Endodermal cell (in vitro differentiated cells): ENCODE measurements around the gene GINS1. TPM values are rescaled to one million over a fixed set of nuclear protein-coding genes. Genes with fewer than 3 reads are reported as not detected.

Source experiments
- DNase-seq: peaks from one replicate; pipeline ENCODE4 v3.0.0-alpha.2; 2017
- H3K27ac ChIP-seq: 2 replicates; pipeline ENCODE4 v1.5.1; 2013; ENCODE audit warnings: mild to moderate bottlenecking, low read depth, low read length, moderate library complexity
- H3K27me3 ChIP-seq: 2 replicates; pipeline ENCODE4 v1.6.1; 2013; ENCODE audit warnings: mild to moderate bottlenecking, low read length, moderate library complexity; ENCODE audit not compliant: insufficient read depth, control insufficient read depth, poor library complexity, severe bottlenecking
- H3K36me3 ChIP-seq: 2 replicates; pipeline ENCODE4 v1.7.0; 2013; ENCODE audit warnings: mild to moderate bottlenecking, low read length, moderate library complexity; ENCODE audit not compliant: control insufficient read depth, insufficient read depth
- H3K4me1 ChIP-seq: one replicate; pipeline ENCODE4 v1.7.0; 2013; ENCODE audit warnings: low read length; ENCODE audit not compliant: control insufficient read depth, insufficient read depth
- H3K4me3 ChIP-seq: 2 replicates; pipeline ENCODE4 v1.5.1; 2013; ENCODE audit warnings: mild to moderate bottlenecking, low read length, moderate library complexity
- H3K9ac ChIP-seq: 2 replicates; pipeline ENCODE4 v1.6.1; 2013; ENCODE audit warnings: mild to moderate bottlenecking, low read length, moderate library complexity; ENCODE audit not compliant: poor library complexity, severe bottlenecking; ENCODE audit errors: extremely low read depth
- H3K9me3 ChIP-seq: 2 replicates; pipeline ENCODE4 v1.6.1; 2013; ENCODE audit warnings: mild to moderate bottlenecking, low read length, moderate library complexity; ENCODE audit not compliant: control insufficient read depth
- H3K27ac Mint-ChIP-seq: 2 replicates; pipeline ENCODE4 v1.8.0; 2020; ENCODE audit warnings: mixed read lengths
- H3K27me3 Mint-ChIP-seq: 2 replicates; pipeline ENCODE4 v1.8.0; 2021; ENCODE audit warnings: mild to moderate bottlenecking, mixed read lengths; ENCODE audit not compliant: insufficient read depth
- H3K36me3 Mint-ChIP-seq: 2 replicates; pipeline ENCODE4 v1.8.0; 2020; ENCODE audit warnings: low read depth, mixed read lengths
- H3K4me1 Mint-ChIP-seq: 2 replicates; pipeline ENCODE4 v1.8.0; 2020; ENCODE audit warnings: mixed read lengths
- H3K4me3 Mint-ChIP-seq: 2 replicates; pipeline ENCODE4 v1.8.0; 2020; ENCODE audit warnings: mild to moderate bottlenecking, moderate library complexity, mixed read lengths
- H3K9me3 Mint-ChIP-seq: 2 replicates; pipeline ENCODE4 v1.8.0; 2020; ENCODE audit warnings: mild to moderate bottlenecking, mixed read lengths
- CTCF ChIP-seq: fragments of 200-600 bp; sonication (generic); conservative IDR thresholded peaks from 2 replicates; pipeline ENCODE4 v1.5.0; 2021; ENCODE audit warnings: antibody characterized with exemption, mild to moderate bottlenecking
- WGBS, 2 experiments: methylation state at CpG; one replicate each; pipeline versions ENCODE4 v1.1.5 to v1.1.7; 2013; ENCODE audit warnings: missing lambda C conversion rate in 2 of 2, mixed read lengths in 1 of 2; ENCODE audit not compliant: insufficient coverage in 1 of 2, insufficient read length in 1 of 2; 5-methylcytosine and 5-hydroxymethylcytosine counted together
- total RNA-seq, 2 donors: library from RNA; stranded (reverse); fragmentation: NEBNext Ultra II Directional in 1 of 2; extraction: Animal tissue kit (Norgen Biotek cat#: 25700) in 1 of 2; gene quantifications; 2 replicates in 1 of 2; 3 replicates in 1 of 2; pipeline ENCODE4 v1.2.1, GENCODE V29; 2021

Gene GINS1
- total RNA-seq, 2 donors from 2014 or later: 40.2 to 48.6 TPM

GRCh38 chr20:25477014-25477882 lies 69.8 kb downstream of the GINS1 start:
- Histone ChIP-seq H3K9me3 (no peaks in the 10 kb centered on the region), H3K4me3 (no peak overlapping the region), H3K27me3 (no peaks in the 10 kb centered on the region), H3K9ac (no peak overlapping the region), H3K4me1 (no peaks in the 10 kb centered on the region), H3K36me3 (peaks cover 79% of the 10 kb centered on the region), H3K27ac (no peak overlapping the region)
- no peak for DNase-seq
- Mint-ChIP-seq H3K27me3 (no peaks in the 10 kb centered on the region), H3K4me1 (no peaks in the 10 kb centered on the region), H3K27ac (no peak overlapping the region), H3K9me3 (no peaks in the 10 kb centered on the region), H3K36me3 (peaks cover 71% of the 10 kb centered on the region), H3K4me3 (no peak overlapping the region)
- TF ChIP-seq CTCF: no peak
- WGBS, 2 experiments: 95 to 98% methylated on average over 20 to 28 of the region's 28 CpGs

- Histone ChIP-seq H3K9me3 (no peaks in the 10 kb centered on the region), H3K9ac (no peak overlapping the region), H3K4me1 (no peaks in the 10 kb centered on the region), H3K4me3 (no peak overlapping the region), H3K27ac (no peak overlapping the region), H3K27me3 (no peaks in the 10 kb centered on the region), H3K36me3 (peaks cover 72% of the 10 kb centered on the region)
- H3K9me3 Mint-ChIP-seq: no peaks in the 10 kb centered on the region
- no peaks in the 10 kb centered on the region for H3K4me1 Mint-ChIP-seq
- peak overlapping the region; percentile 15 for H3K27ac Mint-ChIP-seq
- H3K27me3 Mint-ChIP-seq: no peaks in the 10 kb centered on the region
- 93 to 94% methylated on average over 23 to 24 of the region's 24 CpGs for WGBS, 2 experiments
- no peak for TF ChIP-seq CTCF
- no peak for DNase-seq
- peaks cover 71% of the 10 kb centered on the region for H3K36me3 Mint-ChIP-seq
- no peak overlapping the region for H3K4me3 Mint-ChIP-seq
Observed at GRCh38 chr20:25478889-25479568, 71.6 kb downstream of the GINS1 start.

GRCh38 chr20:25479638-25480037 lies 72.2 kb downstream of the GINS1 start:
- H3K4me1 Mint-ChIP-seq: no peaks in the 10 kb centered on the region
- peaks cover 73% of the 10 kb centered on the region for H3K36me3 Mint-ChIP-seq
- H3K27ac Mint-ChIP-seq: no peak overlapping the region
- no peaks in the 10 kb centered on the region for H3K4me1 ChIP-seq
- H3K9ac ChIP-seq: no peak overlapping the region
- no peaks in the 10 kb centered on the region for H3K9me3 Mint-ChIP-seq
- no peak for DNase-seq
- no peak for TF ChIP-seq CTCF
- no peak overlapping the region for H3K27ac ChIP-seq
- H3K9me3 ChIP-seq: no peaks in the 10 kb centered on the region
- H3K4me3 ChIP-seq: no peak overlapping the region
- H3K36me3 ChIP-seq: peaks cover 75% of the 10 kb centered on the region
- no peak overlapping the region for H3K4me3 Mint-ChIP-seq
- H3K27me3 ChIP-seq: no peaks in the 10 kb centered on the region
- H3K27me3 Mint-ChIP-seq: no peaks in the 10 kb centered on the region
- WGBS, 2 experiments: 98 to 100% methylated on average over 4 to 5 of the region's 5 CpGs
